IMR-90 (cell line): ENCODE results near the gene FGGY.

ENCODE experiments used
- CHD1 ChIP-seq: IDR thresholded peaks from 2 replicates; pipeline ENCODE4 v1.6.1; 2012; ENCODE audit warnings: low read depth, low read length, improper control_type of control experiment
- CTCF ChIP-seq: conservative IDR thresholded peaks from 2 replicates; pipeline ENCODE4 v1.5.1; 2012; ENCODE audit warnings: mild to moderate bottlenecking, low read depth, low read length, improper control_type of control experiment
- POLR2A ChIP-seq: IDR thresholded peaks from 2 replicates; pipeline ENCODE4 v1.6.1; 2012; ENCODE audit warnings: mild to moderate bottlenecking, low read depth, low read length

- TF ChIP-seq POLR2A, result no peak
- TF ChIP-seq CTCF, result no peak
- no peak for TF ChIP-seq CHD1
Observed at GRCh38 chr1:59643526-59643925, 346.6 kb downstream of the FGGY start.
